ENCODE results near the gene WBP1L. TPM values are rescaled to one million over a fixed set of nuclear protein-coding genes. Genes with fewer than 3 reads are reported as not detected.
A peak's percentile ranks its signal among the peaks of the same experiment; 100 is the strongest.
"Not testable (repeated sequence)": the region's sequence is repeated elsewhere in the genome, so short reads cannot be mapped to it uniquely, and the experiment has no call there.

WBP1L gene
- 10 to 100 TPM; 15.2 to 38.8 (median 23.3) TPM for polyA plus RNA-seq
- long read RNA-seq, donor 1, full-length matches to known transcripts = 10 of 40 reads
- long read RNA-seq, donor 1, partial matches to known transcripts = 30 of 40 reads
- long read RNA-seq, donor 1, other reads (novel, unspliced or antisense) = 0 of 40 reads
- long read RNA-seq, donor 2, full-length matches to known transcripts = 4 of 4 reads
- long read RNA-seq, donor 2, partial matches to known transcripts = 0 of 4 reads
- long read RNA-seq, donor 2, other reads (novel, unspliced or antisense) = 0 of 4 reads
- long read RNA-seq, donor 3, partial matches to known transcripts = 7 of 10 reads
- long read RNA-seq, donor 3, other reads (novel, unspliced or antisense) = 0 of 10 reads
- long read RNA-seq, donor 4 = 0 reads
- long read RNA-seq, donor 5, full-length matches to known transcripts = 5 of 5 reads
- long read RNA-seq, donor 5, partial matches to known transcripts = 0 of 5 reads
- long read RNA-seq, donor 5, other reads (novel, unspliced or antisense) = 0 of 5 reads
- long read RNA-seq, donor 6, partial matches to known transcripts = 30 of 31 reads
- long read RNA-seq, donor 6, other reads (novel, unspliced or antisense) = 0 of 31 reads
- long read RNA-seq, donor 7 = 0 reads
- long read RNA-seq, donor 8, partial matches to known transcripts = 0 of 1 reads
- long read RNA-seq, donor 8, other reads (novel, unspliced or antisense) = 0 of 1 reads
- long read RNA-seq, donor 9 = 0 reads
- long read RNA-seq, donor 10, transcript WBP1L-203 (4 exons, 1,428 nt) = major isoform, 5 of 5 reads
- long read RNA-seq, donor 10, partial matches to known transcripts = 0 of 5 reads
- long read RNA-seq, donor 10, other reads (novel, unspliced or antisense) = 0 of 5 reads

DNA sequence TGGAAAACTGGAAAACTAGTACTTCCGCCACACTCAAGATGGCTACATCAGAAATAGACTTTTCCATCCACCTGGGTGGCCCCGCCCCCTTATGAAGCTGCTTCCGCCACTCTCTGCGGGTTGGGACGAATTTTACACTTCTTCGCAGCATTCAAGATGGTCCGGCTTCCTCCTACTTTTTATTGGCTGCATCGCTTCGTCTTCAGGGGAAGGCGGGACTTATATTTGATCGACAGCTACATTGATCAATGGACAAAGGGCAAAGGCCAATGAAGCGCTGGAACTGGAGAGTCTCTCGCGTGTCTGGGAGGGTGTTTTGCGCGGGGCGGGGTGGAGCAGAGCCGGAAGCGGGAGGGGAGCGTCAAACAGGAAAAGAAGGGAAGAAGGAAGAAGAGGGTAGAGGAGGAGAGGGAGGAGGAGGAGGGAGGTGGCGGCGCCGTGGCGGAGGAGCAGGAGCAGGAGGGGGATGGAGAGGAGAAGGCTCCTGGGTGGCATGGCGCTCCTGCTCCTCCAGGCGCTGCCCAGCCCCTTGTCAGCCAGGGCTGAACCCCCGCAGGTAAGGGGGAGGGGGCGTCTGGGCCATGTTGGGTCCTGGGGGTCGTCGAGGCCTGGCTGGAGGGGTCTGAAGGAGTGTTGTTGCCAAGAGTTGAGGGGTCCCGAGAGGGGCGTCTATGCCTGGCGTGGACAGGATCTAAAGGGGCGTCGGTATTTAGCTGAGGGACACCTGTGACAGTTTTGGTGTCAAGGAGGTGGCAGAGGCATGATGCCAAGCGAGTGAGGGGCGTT, at the start of gene WBP1L:
Gene WBP1L (plus strand): TSS at position 361 of the 786 bp plus-strand sequence. CDS start 106 bp downstream, at position 467.
- DNase-seq = peak; percentile 99 to 100
- 1% methylated on average over 31 to 37 of the region's 37 CpGs for WGBS, 3 donors
- H3K27ac ChIP-seq (ENCODE audit: low read depth in 1 of 3, low read length in 2 of 3) = peak within 1 kb of the TSS; percentile 12 to 71 (median 53)
- no peaks in the 10 kb centered on the region for H3K9me3 ChIP-seq (ENCODE audit: control insufficient read depth in 2 of 2, insufficient read depth in 1 of 2, low read depth in 1 of 2, low read length in 1 of 2)
- H3K4me3 ChIP-seq (ENCODE audit: low read depth in 1 of 3, low read length in 3 of 3) = peak within 1 kb of the TSS; percentile 75 to 99 (median 77)
- peak; percentile 94 for FAIRE-seq
- H3K27me3 ChIP-seq (ENCODE audit: control insufficient read depth in 3 of 3, insufficient read depth in 3 of 3, low read length in 3 of 3) = no peaks in the 10 kb centered on the region
- no peaks in the 10 kb centered on the region for H3K36me3 ChIP-seq (ENCODE audit: control insufficient read depth in 3 of 3, insufficient read depth in 2 of 3, low read depth in 1 of 3, low read length in 3 of 3)
- H3K4me1 ChIP-seq (ENCODE audit: control insufficient read depth in 3 of 3, insufficient read depth in 2 of 3, low read depth in 1 of 3, low read length in 2 of 3) = peaks cover 5 to 24% (median 6%) of the 10 kb centered on the region in 3 donors

DNA sequence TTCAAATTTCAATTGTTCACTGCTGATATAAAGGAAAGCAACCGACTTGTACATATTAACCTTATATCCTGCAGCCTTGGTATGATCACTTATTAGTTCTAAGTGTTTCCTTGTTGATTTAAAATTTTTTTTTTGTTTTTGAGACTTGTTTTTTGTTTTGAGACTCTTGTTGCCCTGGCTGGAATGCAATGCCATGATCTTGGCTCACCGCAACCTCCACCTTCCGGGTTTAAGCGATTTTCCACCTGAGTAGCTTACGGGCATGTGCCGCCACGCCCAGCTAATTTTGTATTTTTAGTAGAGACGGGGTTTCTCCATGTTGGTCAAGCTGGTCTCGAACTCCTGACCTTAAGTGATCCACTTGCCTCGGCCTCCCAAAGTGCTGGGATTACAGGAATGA, 48.3 kb upstream of the WBP1L start:
- not testable (repeated sequence) for FAIRE-seq; DNase-seq; H3K4me3 ChIP-seq (ENCODE audit: low read depth in 1 of 3, low read length in 3 of 3); H3K9me3 ChIP-seq (ENCODE audit: control insufficient read depth in 2 of 2, insufficient read depth in 1 of 2, low read depth in 1 of 2, low read length in 1 of 2); H3K27me3 ChIP-seq (ENCODE audit: control insufficient read depth in 3 of 3, insufficient read depth in 3 of 3, low read length in 3 of 3); H3K27ac ChIP-seq (ENCODE audit: low read depth in 1 of 3, low read length in 2 of 3); H3K4me1 ChIP-seq (ENCODE audit: control insufficient read depth in 3 of 3, insufficient read depth in 2 of 3, low read depth in 1 of 3, low read length in 2 of 3)
- H3K36me3 ChIP-seq (ENCODE audit: control insufficient read depth in 3 of 3, insufficient read depth in 2 of 3, low read depth in 1 of 3, low read length in 3 of 3) = peaks cover 0 to 12% (median 0%) of the 10 kb centered on the region in 3 donors
- WGBS, 3 donors = 95 to 98% (median 96%) methylated on average over 10 of the region's 10 CpGs

- no peak overlapping the region for H3K27ac ChIP-seq (ENCODE audit: low read depth in 1 of 3, low read length in 2 of 3)
- H3K36me3 ChIP-seq (ENCODE audit: control insufficient read depth in 3 of 3, insufficient read depth in 2 of 3, low read depth in 1 of 3, low read length in 3 of 3) = peaks cover 0 to 14% (median 0%) of the 10 kb centered on the region in 3 donors
- no peaks in the 10 kb centered on the region for H3K4me1 ChIP-seq (ENCODE audit: control insufficient read depth in 3 of 3, insufficient read depth in 2 of 3, low read depth in 1 of 3, low read length in 2 of 3)
- H3K27me3 ChIP-seq (ENCODE audit: control insufficient read depth in 3 of 3, insufficient read depth in 3 of 3, low read length in 3 of 3) = no peaks in the 10 kb centered on the region
- 96 to 97% (median 97%) methylated on average over 3 of the region's 3 CpGs for WGBS, 3 donors
- DNase-seq (no peak), FAIRE-seq (no peak)
- H3K4me3 ChIP-seq (ENCODE audit: low read depth in 1 of 3, low read length in 3 of 3) = no peak overlapping the region
- H3K9me3 ChIP-seq (ENCODE audit: control insufficient read depth in 2 of 2, insufficient read depth in 1 of 2, low read depth in 1 of 2, low read length in 1 of 2) = peaks cover 0 to 2% of the 10 kb centered on the region in 2 donors
These were observed 47.0 kb upstream of the WBP1L start for GRCh38 chr10:102696736-102697135.

DNA sequence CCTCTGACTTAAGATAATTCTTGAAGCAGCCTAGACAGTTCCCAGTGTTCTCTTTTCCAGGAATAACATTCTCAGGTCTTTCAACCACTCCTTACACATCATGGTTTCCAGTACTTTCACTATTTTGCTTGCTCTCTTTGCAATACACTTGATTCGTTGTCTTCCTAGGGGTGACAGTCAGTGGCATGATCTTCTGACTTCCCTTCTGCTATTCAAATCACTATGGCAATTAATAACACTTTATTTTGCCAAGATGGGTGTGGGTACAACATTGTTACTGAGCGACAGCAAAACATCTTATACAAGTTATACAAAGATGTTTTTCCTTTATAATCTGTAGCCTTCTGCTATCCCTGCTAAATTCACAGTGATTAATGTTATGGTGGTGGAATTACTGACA, 44.9 kb upstream of the WBP1L start:
- FAIRE-seq = no peak
- WGBS, 3 donors = 85 to 88% (median 88%) methylated on average over 2 of the region's 2 CpGs
- no peak overlapping the region for H3K27ac ChIP-seq (ENCODE audit: low read depth in 1 of 3, low read length in 2 of 3)
- no peaks in the 10 kb centered on the region for H3K4me1 ChIP-seq (ENCODE audit: control insufficient read depth in 3 of 3, insufficient read depth in 2 of 3, low read depth in 1 of 3, low read length in 2 of 3)
- peaks cover 0 to 14% (median 0%) of the 10 kb centered on the region in 3 donors for H3K36me3 ChIP-seq (ENCODE audit: control insufficient read depth in 3 of 3, insufficient read depth in 2 of 3, low read depth in 1 of 3, low read length in 3 of 3)
- no peak for DNase-seq
- no peak overlapping the region for H3K4me3 ChIP-seq (ENCODE audit: low read depth in 1 of 3, low read length in 3 of 3)
- peaks cover 0 to 2% of the 10 kb centered on the region in 2 donors for H3K9me3 ChIP-seq (ENCODE audit: control insufficient read depth in 2 of 2, insufficient read depth in 1 of 2, low read depth in 1 of 2, low read length in 1 of 2)
- no peaks in the 10 kb centered on the region for H3K27me3 ChIP-seq (ENCODE audit: control insufficient read depth in 3 of 3, insufficient read depth in 3 of 3, low read length in 3 of 3)

DNA sequence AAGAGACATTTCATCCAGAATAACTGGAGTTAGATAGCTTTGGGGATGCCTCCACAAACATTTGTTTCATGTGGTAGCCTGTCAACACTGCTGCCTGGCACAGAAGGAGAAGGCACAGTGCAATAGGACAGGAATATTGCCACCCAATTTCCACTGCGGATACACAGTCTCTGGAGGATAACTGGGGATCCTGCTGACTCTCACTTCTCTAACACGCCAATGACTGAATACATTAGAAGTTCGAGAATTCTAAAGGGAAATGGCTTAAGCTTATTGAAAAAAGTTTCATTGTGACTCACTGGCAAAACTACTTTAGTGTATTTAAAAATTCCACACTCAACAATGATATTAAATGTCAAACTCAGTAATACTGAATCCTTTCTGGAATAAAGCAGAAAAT, 42.5 kb upstream of the WBP1L start:
- no peaks in the 10 kb centered on the region for H3K4me1 ChIP-seq (ENCODE audit: control insufficient read depth in 3 of 3, insufficient read depth in 2 of 3, low read depth in 1 of 3, low read length in 2 of 3)
- FAIRE-seq (no peak), DNase-seq (no peak)
- H3K27me3 ChIP-seq (ENCODE audit: control insufficient read depth in 3 of 3, insufficient read depth in 3 of 3, low read length in 3 of 3) = no peaks in the 10 kb centered on the region
- peaks cover 0 to 2% of the 10 kb centered on the region in 2 donors for H3K9me3 ChIP-seq (ENCODE audit: control insufficient read depth in 2 of 2, insufficient read depth in 1 of 2, low read depth in 1 of 2, low read length in 1 of 2)
- H3K36me3 ChIP-seq (ENCODE audit: control insufficient read depth in 3 of 3, insufficient read depth in 2 of 3, low read depth in 1 of 3, low read length in 3 of 3) = peaks cover 0 to 11% (median 0%) of the 10 kb centered on the region in 3 donors
- H3K27ac ChIP-seq (ENCODE audit: low read depth in 1 of 3, low read length in 2 of 3) = no peak overlapping the region
- no peak overlapping the region for H3K4me3 ChIP-seq (ENCODE audit: low read depth in 1 of 3, low read length in 3 of 3)
- WGBS, 3 donors = 74 to 90% (median 83%) methylated on average over 3 of the region's 3 CpGs

DNA sequence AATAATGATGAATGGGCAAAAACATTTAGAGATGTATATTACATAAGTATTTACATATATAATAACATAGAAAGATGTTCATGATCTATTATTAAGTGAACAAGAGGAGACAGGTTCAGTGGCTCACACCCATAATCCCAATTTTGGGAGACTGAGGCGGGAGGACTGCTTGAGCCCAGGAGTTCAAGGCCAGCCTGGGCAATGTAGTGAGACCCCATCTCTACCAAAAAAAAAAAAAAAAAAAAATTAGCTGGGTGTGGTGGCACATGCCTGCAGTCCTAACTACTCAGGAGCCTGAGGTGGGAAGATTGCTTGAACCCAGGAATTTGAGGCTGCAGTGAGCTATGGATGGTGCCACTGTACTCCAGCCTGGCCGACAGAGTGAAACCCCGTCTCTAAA, 42.0 kb upstream of the WBP1L start:
- Histone ChIP-seq H3K27me3 (ENCODE audit: control insufficient read depth in 3 of 3, insufficient read depth in 3 of 3, low read length in 3 of 3) (no peaks in the 10 kb centered on the region), H3K4me1 (ENCODE audit: control insufficient read depth in 3 of 3, insufficient read depth in 2 of 3, low read depth in 1 of 3, low read length in 2 of 3) (no peaks in the 10 kb centered on the region), H3K36me3 (ENCODE audit: control insufficient read depth in 3 of 3, insufficient read depth in 2 of 3, low read depth in 1 of 3, low read length in 3 of 3) (peaks cover 0 to 7% (median 0%) of the 10 kb centered on the region in 3 donors), H3K27ac (ENCODE audit: low read depth in 1 of 3, low read length in 2 of 3) (no peak overlapping the region), H3K4me3 (ENCODE audit: low read depth in 1 of 3, low read length in 3 of 3) (no peak overlapping the region), H3K9me3 (ENCODE audit: control insufficient read depth in 2 of 2, insufficient read depth in 1 of 2, low read depth in 1 of 2, low read length in 1 of 2) (no peaks in the 10 kb centered on the region)
- WGBS, 3 donors = 95 to 99% (median 99%) methylated on average over 3 of the region's 3 CpGs
- DNase-seq = no peak
- FAIRE-seq = no peak

DNA sequence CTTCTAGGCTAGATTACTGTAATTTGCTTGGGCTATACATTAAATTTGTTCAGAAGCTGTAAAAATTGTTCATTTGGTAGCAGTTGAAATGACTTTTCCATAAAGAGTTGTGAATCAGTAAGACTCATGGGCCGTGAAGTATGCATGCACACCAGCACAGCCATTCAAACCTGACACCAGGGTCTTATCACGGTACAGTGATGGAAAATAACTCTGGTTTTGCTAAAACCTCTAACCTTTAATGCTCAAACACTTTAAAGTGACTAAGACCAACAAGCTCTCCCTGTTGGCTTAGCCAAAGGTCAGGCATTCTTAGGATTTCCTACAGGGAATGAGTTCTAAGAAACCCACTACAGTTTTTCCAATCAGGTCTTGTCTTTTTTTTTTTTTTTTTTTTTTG, 41.0 kb upstream of the WBP1L start:
- H3K4me1 ChIP-seq (ENCODE audit: control insufficient read depth in 3 of 3, insufficient read depth in 2 of 3, low read depth in 1 of 3, low read length in 2 of 3) = no peaks in the 10 kb centered on the region
- no peak for DNase-seq
- no peaks in the 10 kb centered on the region for H3K9me3 ChIP-seq (ENCODE audit: control insufficient read depth in 2 of 2, insufficient read depth in 1 of 2, low read depth in 1 of 2, low read length in 1 of 2)
- H3K27me3 ChIP-seq (ENCODE audit: control insufficient read depth in 3 of 3, insufficient read depth in 3 of 3, low read length in 3 of 3) = no peaks in the 10 kb centered on the region
- H3K27ac ChIP-seq (ENCODE audit: low read depth in 1 of 3, low read length in 2 of 3) = no peak overlapping the region
- H3K4me3 ChIP-seq (ENCODE audit: low read depth in 1 of 3, low read length in 3 of 3) = no peak overlapping the region
- peaks cover 0 to 7% (median 0%) of the 10 kb centered on the region in 3 donors for H3K36me3 ChIP-seq (ENCODE audit: control insufficient read depth in 3 of 3, insufficient read depth in 2 of 3, low read depth in 1 of 3, low read length in 3 of 3)
- 82 to 92% (median 86%) methylated on average over 2 of the region's 2 CpGs for WGBS, 3 donors
- no peak for FAIRE-seq

GRCh38 chr10:102704915-102705314, 38.8 kb upstream of the WBP1L start:
- Histone ChIP-seq H3K4me1 (ENCODE audit: control insufficient read depth in 3 of 3, insufficient read depth in 2 of 3, low read depth in 1 of 3, low read length in 2 of 3) (no peaks in the 10 kb centered on the region), H3K27me3 (ENCODE audit: control insufficient read depth in 3 of 3, insufficient read depth in 3 of 3, low read length in 3 of 3) (no peaks in the 10 kb centered on the region), H3K27ac (ENCODE audit: low read depth in 1 of 3, low read length in 2 of 3) (no peak overlapping the region), H3K4me3 (ENCODE audit: low read depth in 1 of 3, low read length in 3 of 3) (no peak overlapping the region), H3K36me3 (ENCODE audit: control insufficient read depth in 3 of 3, insufficient read depth in 2 of 3, low read depth in 1 of 3, low read length in 3 of 3) (peaks cover 0 to 5% (median 0%) of the 10 kb centered on the region in 3 donors), H3K9me3 (ENCODE audit: control insufficient read depth in 2 of 2, insufficient read depth in 1 of 2, low read depth in 1 of 2, low read length in 1 of 2) (no peaks in the 10 kb centered on the region)
- FAIRE-seq (no peak), DNase-seq (no peak)
- WGBS, 3 donors = 80 to 89% (median 84%) methylated on average over 6 of the region's 6 CpGs
